Measurements from ENCODE around the gene RNF113B. TPM values are rescaled to one million over a fixed set of nuclear protein-coding genes. Genes with fewer than 3 reads are reported as not detected.

RNF113B gene
- total and polyA plus RNA-seq, 2 donors (not counting 1 experiment from before 2014, with no cell fraction given) = not detected

- H3K9ac ChIP-seq (ENCODE audit: low read length) = no peak overlapping the region
- Mint-ChIP-seq H3K27ac (no peak overlapping the region), H3K4me1 (no peaks in the 10 kb centered on the region), H3K9me3 (ENCODE audit: insufficient read depth) (no peaks in the 10 kb centered on the region), H3K27me3 (peaks cover 4% of the 10 kb centered on the region), H3K4me3 (no peak overlapping the region)
- 66% methylated on average over 3 of the region's 4 CpGs for WGBS (ENCODE audit: insufficient coverage)
- H3K4me1 ChIP-seq (ENCODE audit: control insufficient read depth in 2 of 2, insufficient read depth in 2 of 2, low read length in 2 of 2) = no peaks in the 10 kb centered on the region
- no peaks in the 10 kb centered on the region for H3K36me3 ChIP-seq (replicated peaks in 1 of 2; ENCODE audit: control extremely low read depth in 1 of 2, control insufficient read depth in 1 of 2, extremely low read depth in 1 of 2, insufficient read depth in 2 of 2, low read length in 1 of 2)
- intact Hi-C loops (cut with micrococcal nuclease) = no loop called here
- no peak for ATAC-seq (ENCODE audit: low read depth)
- no peak overlapping the region for H2AFZ ChIP-seq (ENCODE audit: insufficient read depth, low read depth, low read length, poor library complexity, severe bottlenecking)
- no peaks in the 10 kb centered on the region for H3K27me3 ChIP-seq (replicated peaks in 1 of 4; ENCODE audit: control extremely low read depth in 1 of 4, control insufficient read depth in 3 of 4, insufficient read depth in 4 of 4, low read length in 3 of 4)
- TF ChIP-seq EZH2 (IDR thresholded peaks at IDR 0.05; ENCODE audit: borderline replicate concordance, insufficient read depth, low read depth, low read length, poor library complexity, severe bottlenecking) = no peak
- no peak for TF ChIP-seq CTCF (IDR thresholded peaks at IDR 0.05)
- no peak overlapping the region for H3K4me2 ChIP-seq (replicated peaks; ENCODE audit: low read depth, low read length, poor library complexity, severe bottlenecking)
- H3K9me3 ChIP-seq (ENCODE audit: control extremely low read depth in 1 of 3, control insufficient read depth in 2 of 3, insufficient read depth in 1 of 3, low read length in 2 of 3) = no peaks in the 10 kb centered on the region
- no peaks in the 10 kb centered on the region for H4K20me1 ChIP-seq (ENCODE audit: control insufficient read depth, insufficient read depth, low read length, poor library complexity, severe bottlenecking)
- H3K79me2 ChIP-seq (ENCODE audit: control insufficient read depth, insufficient read depth, low read length) = no peaks in the 10 kb centered on the region
- no peak for DNase-seq
- H3K27ac ChIP-seq (ENCODE audit: low read length in 2 of 2) = no peak overlapping the region
- POLR2A ChIA-PET = no interaction called here
- no peak overlapping the region for H3K4me3 ChIP-seq (ENCODE audit: control extremely low read depth in 1 of 5, extremely low read depth in 1 of 5, insufficient read depth in 1 of 5, low read depth in 2 of 5, low read length in 4 of 5)
- CTCF ChIA-PET = no interaction called here
Measured at GRCh38 chr13:98199480-98199879, 22.4 kb upstream of the RNF113B start.

GRCh38 chr13:98198683-98199082, 21.6 kb upstream of the RNF113B start:
- H2AFZ ChIP-seq (ENCODE audit: insufficient read depth, low read depth, low read length, poor library complexity, severe bottlenecking) = no peak overlapping the region
- POLR2A ChIA-PET = no interaction called here
- no peaks in the 10 kb centered on the region for H3K4me1 ChIP-seq (ENCODE audit: control insufficient read depth in 2 of 2, insufficient read depth in 2 of 2, low read length in 2 of 2)
- CTCF ChIA-PET = no interaction called here
- ATAC-seq (ENCODE audit: low read depth) (no peak), DNase-seq (no peak)
- WGBS (ENCODE audit: insufficient coverage) = 67% methylated on average over 1 of the region's 4 CpGs
- peaks cover 4% of the 10 kb centered on the region for H3K27me3 Mint-ChIP-seq
- no peaks in the 10 kb centered on the region for H3K36me3 ChIP-seq (replicated peaks in 1 of 2; ENCODE audit: control extremely low read depth in 1 of 2, control insufficient read depth in 1 of 2, extremely low read depth in 1 of 2, insufficient read depth in 2 of 2, low read length in 1 of 2)
- H3K4me1 Mint-ChIP-seq = no peaks in the 10 kb centered on the region
- H3K27ac ChIP-seq (ENCODE audit: low read length in 2 of 2) = no peak overlapping the region
- H3K4me3 Mint-ChIP-seq = no peak overlapping the region
- intact Hi-C loops (cut with micrococcal nuclease) = no loop called here
- no peaks in the 10 kb centered on the region for H3K79me2 ChIP-seq (ENCODE audit: control insufficient read depth, insufficient read depth, low read length)
- H3K9ac ChIP-seq (ENCODE audit: low read length) = no peak overlapping the region
- no peak for TF ChIP-seq CTCF (IDR thresholded peaks at IDR 0.05)
- TF ChIP-seq EZH2 (IDR thresholded peaks at IDR 0.05; ENCODE audit: borderline replicate concordance, insufficient read depth, low read depth, low read length, poor library complexity, severe bottlenecking) = no peak
- no peak overlapping the region for H3K4me3 ChIP-seq (ENCODE audit: control extremely low read depth in 1 of 5, extremely low read depth in 1 of 5, insufficient read depth in 1 of 5, low read depth in 2 of 5, low read length in 4 of 5)
- H3K9me3 ChIP-seq (ENCODE audit: control extremely low read depth in 1 of 3, control insufficient read depth in 2 of 3, insufficient read depth in 1 of 3, low read length in 2 of 3) = no peaks in the 10 kb centered on the region
- no peaks in the 10 kb centered on the region for H4K20me1 ChIP-seq (ENCODE audit: control insufficient read depth, insufficient read depth, low read length, poor library complexity, severe bottlenecking)
- H3K4me2 ChIP-seq (replicated peaks; ENCODE audit: low read depth, low read length, poor library complexity, severe bottlenecking) = no peak overlapping the region
- no peaks in the 10 kb centered on the region for H3K27me3 ChIP-seq (replicated peaks in 1 of 4; ENCODE audit: control extremely low read depth in 1 of 4, control insufficient read depth in 3 of 4, insufficient read depth in 4 of 4, low read length in 3 of 4)
- no peak overlapping the region for H3K27ac Mint-ChIP-seq
- H3K9me3 Mint-ChIP-seq (ENCODE audit: insufficient read depth) = no peaks in the 10 kb centered on the region

Data from B cell (primary cell).